RWPE2 (cell line): ENCODE results near the gene ZNRF3.

Experiments
- ATAC-seq: fragments of 200-7000 bp; cut with Tn5 transposase; 3 replicates; pipeline ENCODE4 v1.9.1; 2021; ENCODE audit warnings: low read depth
- DNase-seq: peaks from one replicate; pipeline ENCODE4 v3.0.0-alpha.2; 2020; ENCODE audit warnings: low spot score
- H3K27ac ChIP-seq: fragments of 450-650 bp; 2 replicates; pipeline ENCODE4 v1.5.1; 2017; ENCODE audit warnings: mild to moderate bottlenecking; ENCODE audit not compliant: poor library complexity, severe bottlenecking
- H3K27me3 ChIP-seq: fragments of 250-450 bp; sonication (Bioruptor Pico); 2 replicates; pipeline ENCODE4 v1.5.1; 2021; ENCODE audit warnings: mild to moderate bottlenecking, moderate library complexity; ENCODE audit not compliant: insufficient read depth, poor library complexity, severe bottlenecking
- H3K36me3 ChIP-seq: fragments of 250-450 bp; sonication (Bioruptor Pico); 2 replicates; pipeline ENCODE4 v1.5.1; 2020; ENCODE audit warnings: low read depth, mild to moderate bottlenecking, moderate library complexity
- H3K4me1 ChIP-seq: fragments of 250-450 bp; sonication (Bioruptor Pico); 2 replicates; pipeline ENCODE4 v1.5.1; 2021; ENCODE audit warnings: mild to moderate bottlenecking, moderate library complexity; ENCODE audit not compliant: insufficient read depth, poor library complexity, severe bottlenecking
- H3K4me3 ChIP-seq: fragments of 250-450 bp; sonication (Bioruptor Pico); 2 replicates; pipeline ENCODE4 v1.5.1; 2021; ENCODE audit warnings: mild to moderate bottlenecking, moderate library complexity; ENCODE audit not compliant: severe bottlenecking
- H3K9me3 ChIP-seq: fragments of 250-450 bp; sonication (Bioruptor Pico); 2 replicates; pipeline ENCODE4 v1.5.1; 2021; ENCODE audit warnings: mild to moderate bottlenecking, moderate library complexity; ENCODE audit not compliant: severe bottlenecking
- TF ChIP-seq, protein P1 (sequence below): fragments of 450-650 bp; IDR thresholded peaks from one replicate; pipeline ENCODE4 v1.5.1; 2017; ENCODE audit warnings: mild to moderate bottlenecking, moderate library complexity; ENCODE audit not compliant: poor library complexity, severe bottlenecking

Gene ZNRF3

DNA sequence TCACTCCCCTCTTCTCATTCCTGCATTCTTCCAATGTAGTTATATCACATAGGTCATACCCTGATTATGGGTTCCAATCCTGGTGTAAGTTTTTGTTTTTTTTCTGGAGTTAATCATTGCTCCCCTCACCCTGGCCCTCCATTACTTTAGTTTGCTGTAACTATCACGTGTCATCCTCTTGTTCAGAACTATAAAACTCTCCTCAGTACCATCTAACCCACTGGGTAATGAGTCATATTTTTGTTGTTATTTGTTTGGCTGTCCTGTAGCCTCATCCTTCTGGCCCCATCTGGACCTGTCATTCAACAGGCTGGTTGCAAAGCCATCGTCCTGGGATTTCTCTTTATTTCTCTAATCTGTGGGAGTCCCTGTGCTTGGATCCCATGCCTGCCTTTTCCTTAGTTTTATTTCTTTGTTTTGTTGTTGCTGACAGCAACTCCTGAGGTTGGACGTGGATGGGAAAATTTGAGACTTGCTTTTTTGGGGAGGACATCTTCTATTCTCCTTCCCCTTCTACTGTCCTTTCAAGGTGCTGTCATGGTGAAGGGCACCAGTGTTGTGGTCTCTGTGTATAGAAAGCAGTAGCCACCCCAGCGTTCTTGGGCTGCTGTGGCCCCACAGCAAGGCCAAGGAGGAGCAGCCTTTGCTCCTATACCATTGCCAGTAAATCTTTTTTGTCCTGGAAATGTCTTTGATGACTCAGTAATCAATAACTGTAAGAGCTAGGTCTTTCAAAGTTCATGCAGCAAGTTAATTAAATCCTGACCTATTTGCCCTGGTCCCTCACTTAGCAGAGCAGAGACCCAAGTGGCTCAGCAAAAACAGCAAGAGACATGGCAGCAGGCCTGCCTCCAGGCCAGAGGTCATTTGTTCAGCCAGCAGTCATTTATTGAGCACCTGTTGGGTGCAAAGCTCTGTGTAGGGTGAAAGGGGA is 95.8 kb downstream of the ZNRF3 start:
- TF ChIP-seq, protein P1, sequence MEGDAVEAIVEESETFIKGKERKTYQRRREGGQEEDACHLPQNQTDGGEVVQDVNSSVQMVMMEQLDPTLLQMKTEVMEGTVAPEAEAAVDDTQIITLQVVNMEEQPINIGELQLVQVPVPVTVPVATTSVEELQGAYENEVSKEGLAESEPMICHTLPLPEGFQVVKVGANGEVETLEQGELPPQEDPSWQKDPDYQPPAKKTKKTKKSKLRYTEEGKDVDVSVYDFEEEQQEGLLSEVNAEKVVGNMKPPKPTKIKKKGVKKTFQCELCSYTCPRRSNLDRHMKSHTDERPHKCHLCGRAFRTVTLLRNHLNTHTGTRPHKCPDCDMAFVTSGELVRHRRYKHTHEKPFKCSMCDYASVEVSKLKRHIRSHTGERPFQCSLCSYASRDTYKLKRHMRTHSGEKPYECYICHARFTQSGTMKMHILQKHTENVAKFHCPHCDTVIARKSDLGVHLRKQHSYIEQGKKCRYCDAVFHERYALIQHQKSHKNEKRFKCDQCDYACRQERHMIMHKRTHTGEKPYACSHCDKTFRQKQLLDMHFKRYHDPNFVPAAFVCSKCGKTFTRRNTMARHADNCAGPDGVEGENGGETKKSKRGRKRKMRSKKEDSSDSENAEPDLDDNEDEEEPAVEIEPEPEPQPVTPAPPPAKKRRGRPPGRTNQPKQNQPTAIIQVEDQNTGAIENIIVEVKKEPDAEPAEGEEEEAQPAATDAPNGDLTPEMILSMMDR, result no peak
- ATAC-seq, result no peak
- H3K4me3 ChIP-seq, result no peak overlapping the region

DNA sequence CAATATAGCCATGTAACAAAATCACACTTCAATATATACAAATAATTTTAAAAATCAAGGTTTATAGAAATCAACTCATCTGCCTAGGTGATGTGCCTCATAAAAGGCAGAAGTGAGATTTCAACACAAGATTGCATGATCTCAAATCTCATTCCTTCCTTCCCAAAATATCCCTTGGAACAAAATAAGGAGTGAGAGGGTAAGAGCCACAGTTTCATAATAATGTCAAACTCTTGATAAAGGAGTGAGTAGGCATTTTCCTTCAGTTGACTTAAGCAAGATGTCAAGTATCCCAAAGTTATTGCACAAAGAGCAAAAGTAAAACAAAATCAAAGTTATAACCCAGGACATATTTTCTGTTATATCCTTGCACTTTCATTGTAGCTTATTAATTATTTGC is 97.0 kb downstream of the ZNRF3 start:
- ATAC-seq (no peak), DNase-seq (no peak)
- H3K36me3 ChIP-seq, result no peaks in the 10 kb centered on the region
- H3K4me1 ChIP-seq, result peaks cover 42% of the 10 kb centered on the region
- TF ChIP-seq, protein P1, result no peak
- no peak overlapping the region for H3K4me3 ChIP-seq
- no peak overlapping the region for H3K27ac ChIP-seq
- no peaks in the 10 kb centered on the region for H3K9me3 ChIP-seq
- H3K27me3 ChIP-seq, result no peaks in the 10 kb centered on the region

More for the DNA sequence above, 95.8 kb downstream of the ZNRF3 start:
- Histone ChIP-seq H3K27ac (no peak overlapping the region), H3K36me3 (no peaks in the 10 kb centered on the region), H3K4me1 (peaks cover 42% of the 10 kb centered on the region), H3K9me3 (no peaks in the 10 kb centered on the region), H3K27me3 (no peaks in the 10 kb centered on the region)
- DNase-seq, result no peak

DNA sequence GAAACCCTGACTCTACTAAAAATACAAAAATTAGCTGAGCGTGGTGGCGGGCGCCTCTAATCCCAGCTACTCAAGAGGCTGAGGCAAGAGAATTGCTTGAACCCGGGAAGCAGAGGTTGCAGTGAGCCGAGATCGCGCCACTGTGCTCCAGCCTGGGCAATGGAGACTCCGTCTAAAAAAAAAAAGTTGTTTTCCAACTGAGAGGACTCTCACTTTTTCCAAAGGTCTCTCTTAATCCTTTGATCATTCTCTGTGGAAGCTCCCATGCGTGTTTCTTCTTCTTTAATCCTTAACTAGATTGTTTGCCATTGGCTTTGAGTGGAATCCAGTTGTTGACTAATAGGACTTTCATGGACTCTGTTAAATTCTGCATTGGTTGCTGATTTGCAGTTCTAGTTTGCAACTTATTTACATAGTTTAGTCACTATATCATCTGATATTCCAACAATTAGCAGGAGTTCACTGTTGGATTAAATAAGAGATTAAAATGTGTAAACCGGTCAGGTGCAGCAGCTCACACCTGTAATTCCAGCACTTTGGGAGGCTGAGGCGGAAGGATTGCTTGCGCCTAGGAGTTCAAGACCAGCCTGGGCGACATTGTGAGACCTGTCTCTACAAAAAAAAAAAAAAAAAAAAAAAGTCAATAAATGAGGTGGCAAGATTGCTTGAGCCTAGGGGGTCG is 98.6 kb downstream of the ZNRF3 start:
- no peaks in the 10 kb centered on the region for H3K36me3 ChIP-seq
- TF ChIP-seq, protein P1, result no peak
- no peak for DNase-seq
- H3K4me1 ChIP-seq, result peaks cover 30% of the 10 kb centered on the region
- H3K27me3 ChIP-seq, result no peaks in the 10 kb centered on the region
- H3K27ac ChIP-seq, result no peak overlapping the region
- H3K9me3 ChIP-seq, result no peaks in the 10 kb centered on the region
- ATAC-seq, result no peak
- H3K4me3 ChIP-seq, result no peak overlapping the region

DNA sequence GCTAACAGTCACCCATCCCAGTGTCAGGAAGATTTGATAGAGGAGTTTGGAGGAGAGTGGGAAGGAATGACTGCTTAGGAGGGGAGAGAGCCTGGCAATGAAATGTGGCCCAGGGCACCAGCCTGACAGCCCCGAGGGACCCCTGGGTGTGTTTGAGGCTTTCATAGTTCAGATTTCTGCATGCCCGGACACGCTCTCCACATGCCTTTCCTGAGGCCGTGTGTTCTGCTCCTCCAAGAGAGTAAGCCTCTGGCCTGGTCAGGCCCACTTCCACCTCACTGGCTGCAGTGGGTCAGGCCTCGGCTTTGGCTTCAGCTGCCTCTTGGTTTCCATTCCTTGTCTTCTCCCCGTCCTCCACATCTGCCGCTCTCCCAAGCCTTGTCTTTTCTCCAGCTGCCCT is 99.8 kb downstream of the ZNRF3 start:
- Histone ChIP-seq H3K27ac (no peak overlapping the region), H3K9me3 (no peaks in the 10 kb centered on the region)
- peak; percentile 73 for ATAC-seq

More for the DNA sequence above, 99.8 kb downstream of the ZNRF3 start:
- no peak overlapping the region for H3K4me3 ChIP-seq
- H3K36me3 ChIP-seq, result peaks cover 6% of the 10 kb centered on the region; the same call in 1 of the 2 replicates
- H3K27me3 ChIP-seq, result no peaks in the 10 kb centered on the region
- TF ChIP-seq, protein P1, result no peak
- no peak for DNase-seq
- H3K4me1 ChIP-seq, result peaks cover 17% of the 10 kb centered on the region
